LNCAP (cell line): ENCODE measurements around the gene SRA1.

Experiments
- CTCF ChIP-seq: fragments of 450-650 bp; IDR thresholded peaks from 2 replicates; pipeline ENCODE4 v1.5.1; 2017; ENCODE audit warnings: mild to moderate bottlenecking

SRA1 gene

DNA sequence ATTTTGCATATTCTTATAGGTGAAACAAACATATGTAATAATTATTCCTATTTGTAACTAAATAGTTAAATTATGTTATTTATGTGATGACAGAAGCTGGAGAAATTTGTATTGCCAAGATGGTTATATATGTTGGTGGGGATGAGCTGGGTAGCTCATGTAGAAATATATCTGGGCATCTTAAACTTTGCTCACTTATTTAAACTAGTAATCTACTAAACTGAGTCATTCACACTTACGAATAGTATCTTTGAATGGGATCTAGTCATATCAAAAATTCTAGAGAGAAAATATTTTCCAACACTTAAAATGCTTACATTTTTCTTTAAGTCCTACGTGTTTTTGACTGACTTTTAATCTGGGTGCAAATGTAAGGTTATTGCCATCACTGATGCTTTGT lies 54.4 kb downstream of the SRA1 start:
- TF ChIP-seq CTCF: no peak
